Spleen (tissue), 11 donors: Measurements from ENCODE around the gene TRIM40. TPM values are rescaled to one million over a fixed set of nuclear protein-coding genes. Genes with fewer than 3 reads are reported as not detected.
A peak's percentile ranks its signal among the peaks of the same experiment; 100 is the strongest.

Experiments used
- DNase-seq: peaks from one replicate; pipeline ENCODE4 v3.0.0-alpha.2; 2020
- H3K27ac ChIP-seq, 8 donors: fragments of 200-600 bp; sonication (generic) in 7 of 8; 1 replicate in 4 of 8; 2 replicates in 4 of 8; pipeline versions ENCODE4 v1.5.0 to v1.8.0; 2016 to 2021; ENCODE audit warnings: inconsistent platforms in 4 of 8, mild to moderate bottlenecking in 4 of 8, moderate library complexity in 1 of 8
- H3K27me3 ChIP-seq, 7 donors: fragments of 200-600 bp; sonication (generic) in 6 of 7; replicated peaks in 1 of 7; 1 replicate in 4 of 7; 2 replicates in 3 of 7; pipeline versions ENCODE4 v1.5.0 to v1.8.0; 2016 to 2021; ENCODE audit warnings: inconsistent platforms in 3 of 7, mild to moderate bottlenecking in 1 of 7
- H3K36me3 ChIP-seq, 6 donors: fragments of 200-600 bp; sonication (generic) in 5 of 6; 1 replicate in 4 of 6; 2 replicates in 2 of 6; pipeline versions ENCODE4 v1.5.0 to v1.8.0; 2016 to 2021; ENCODE audit warnings: inconsistent platforms in 2 of 6
- H3K4me1 ChIP-seq, 6 donors: fragments of 200-600 bp; sonication (generic) in 5 of 6; 1 replicate in 3 of 6; 2 replicates in 3 of 6; pipeline versions ENCODE4 v1.5.0 to v1.8.0; 2016 to 2021; ENCODE audit warnings: inconsistent platforms in 3 of 6
- H3K4me3 ChIP-seq, 8 donors: fragments of 200-600 bp; sonication (generic) in 7 of 8; 1 replicate in 4 of 8; 2 replicates in 4 of 8; pipeline versions ENCODE4 v1.5.0 to v1.8.0; 2016 to 2021; ENCODE audit warnings: inconsistent platforms in 4 of 8, mild to moderate bottlenecking in 4 of 8, moderate library complexity in 2 of 8
- H3K9me3 ChIP-seq, 8 donors: fragments of 200-600 bp; sonication (generic) in 7 of 8; 1 replicate in 4 of 8; 2 replicates in 4 of 8; pipeline versions ENCODE4 v1.5.0 to v1.8.0; 2016 to 2021; ENCODE audit warnings: inconsistent platforms in 4 of 8
- POLR2A ChIP-seq, 3 donors: fragments of 450-650 bp; IDR thresholded peaks; one replicate each; pipeline ENCODE4 v1.5.1; 2017; ENCODE audit warnings: antibody characterized with exemption in 3 of 3, mild to moderate bottlenecking in 1 of 3
- POLR2AphosphoS5 ChIP-seq, 3 donors: sonication (generic); formaldehyde crosslinking; IDR thresholded peaks; one replicate each; pipeline ENCODE4 v1.5.1; 2017; ENCODE audit warnings: antibody characterized with exemption in 3 of 3
- WGBS, 5 donors: extraction: QIAGEN DNeasy Blood & Tissue Kit in 3 of 5; methylation state at CpG; one replicate each; pipeline versions ENCODE4 v1.1.5 to v1.1.7; 2013 to 2018; 5-methylcytosine and 5-hydroxymethylcytosine counted together
- intact Hi-C: fragments of 100-400 bp; cut with DNase I; formaldehyde crosslinking; loops from one replicate; pipeline ENCODE4 v1.15.0; 2023; ENCODE audit warnings: low total_unique reads
- polyA plus RNA-seq, 3 donors: library from polyadenylated mRNA; stranded (reverse); fragments of 200-250 nt; gene quantifications; one replicate each; pipeline ENCODE4 v1.2.1, GENCODE V29; 2013
- small RNA-seq, 4 donors: library from RNA; depleted of rRNA; stranded (forward); fragments of <200 nt; gene quantifications; one replicate each; pipeline ENCODE3, GENCODE V24; 2016
- total RNA-seq, 7 donors: library from RNA; depleted of rRNA in 3 of 7; stranded (reverse); fragments of >200 nt in 3 of 7; fragmentation: NEBNext Ultra II Directional in 4 of 7; extraction: Animal tissue kit (Norgen Biotek cat#: 25700) in 4 of 7; gene quantifications; one replicate each; pipeline versions ENCODE4 v1.1.0 to v1.2.1, GENCODE V29; 2016 to 2021
- TF ChIP-seq, protein P1 (sequence below), 11 experiments: fragments of 200-600 bp in 7 of 11; fragments of 450-650 bp in 4 of 11; sonication (generic) in 4 of 11; IDR thresholded peaks in 8 of 11; conservative IDR thresholded peaks in 3 of 11; 1 replicate in 7 of 11; 2 replicates in 4 of 11; pipeline versions ENCODE4 v1.4.0 to v1.8.0; 2016 to 2021; ENCODE audit warnings: antibody characterized with exemption in 11 of 11, inconsistent platforms in 4 of 11, mild to moderate bottlenecking in 1 of 11
- donor health status: healthy with polysubstance abuse.
- donor health status: DM: no; HTN: no; CAD: no; lungs with moderate emphysema.
- donor health status: DM: no; HTN: no; CAD: no.
- donor health status: Bipolar disorder and iron deficiency.
- donor health status: healthy.
- donor health status: DM: no; HTN: no; CAD: no.
- donor health status: DM: yes; HTN: yes; CAD: no.

Gene TRIM40
- total and polyA plus RNA-seq, 10 donors: 0.20 to 1.0 (median 0.29) TPM; not detected in 7

DNA sequence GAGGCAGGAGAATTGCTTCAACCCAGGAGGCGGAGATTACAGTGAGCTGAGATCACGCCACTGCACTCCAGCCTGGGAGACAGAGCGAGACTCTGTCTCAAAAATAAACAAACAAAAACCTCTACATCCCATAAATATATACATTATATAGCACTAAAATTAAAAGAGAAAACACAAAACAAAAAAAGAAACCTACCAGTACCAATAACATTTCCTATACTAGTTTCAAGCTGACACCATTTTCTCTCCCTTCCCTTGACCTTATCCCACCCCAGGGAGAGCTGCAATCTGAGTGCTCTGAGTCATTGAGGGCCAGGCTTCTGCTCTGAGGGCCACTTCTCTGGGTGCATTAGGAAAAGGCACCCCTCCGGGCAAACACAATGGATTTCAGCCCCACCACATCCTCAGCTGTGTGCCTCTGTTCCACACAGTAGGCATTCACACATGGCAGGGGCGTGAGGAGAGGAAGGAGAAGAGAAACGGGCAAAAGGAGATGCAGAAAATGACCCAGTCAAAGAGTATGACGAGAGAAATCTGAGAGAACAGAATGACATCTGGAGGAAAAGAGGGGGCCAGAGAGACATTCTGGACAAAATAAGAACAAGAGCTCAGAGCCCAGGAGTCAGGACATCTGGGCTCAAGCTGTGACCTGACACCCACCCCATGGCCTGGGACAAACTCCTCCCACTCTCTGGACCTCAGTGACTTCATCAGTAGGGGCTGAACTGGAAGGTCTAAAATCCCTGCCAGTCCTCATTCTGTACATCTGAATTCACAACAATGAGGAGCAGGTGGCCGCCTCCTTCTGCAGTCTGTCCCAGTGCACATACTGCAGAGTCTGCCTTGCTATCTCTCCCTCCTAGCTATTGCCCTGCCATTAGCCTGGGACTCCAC is 59.1 kb downstream of the TRIM40 start:
- no peak for DNase-seq
- TF ChIP-seq POLR2AphosphoS5 (IDR thresholded peaks at IDR 0.05): no peak
- TF ChIP-seq, protein P1, sequence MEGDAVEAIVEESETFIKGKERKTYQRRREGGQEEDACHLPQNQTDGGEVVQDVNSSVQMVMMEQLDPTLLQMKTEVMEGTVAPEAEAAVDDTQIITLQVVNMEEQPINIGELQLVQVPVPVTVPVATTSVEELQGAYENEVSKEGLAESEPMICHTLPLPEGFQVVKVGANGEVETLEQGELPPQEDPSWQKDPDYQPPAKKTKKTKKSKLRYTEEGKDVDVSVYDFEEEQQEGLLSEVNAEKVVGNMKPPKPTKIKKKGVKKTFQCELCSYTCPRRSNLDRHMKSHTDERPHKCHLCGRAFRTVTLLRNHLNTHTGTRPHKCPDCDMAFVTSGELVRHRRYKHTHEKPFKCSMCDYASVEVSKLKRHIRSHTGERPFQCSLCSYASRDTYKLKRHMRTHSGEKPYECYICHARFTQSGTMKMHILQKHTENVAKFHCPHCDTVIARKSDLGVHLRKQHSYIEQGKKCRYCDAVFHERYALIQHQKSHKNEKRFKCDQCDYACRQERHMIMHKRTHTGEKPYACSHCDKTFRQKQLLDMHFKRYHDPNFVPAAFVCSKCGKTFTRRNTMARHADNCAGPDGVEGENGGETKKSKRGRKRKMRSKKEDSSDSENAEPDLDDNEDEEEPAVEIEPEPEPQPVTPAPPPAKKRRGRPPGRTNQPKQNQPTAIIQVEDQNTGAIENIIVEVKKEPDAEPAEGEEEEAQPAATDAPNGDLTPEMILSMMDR (IDR thresholded peaks at IDR 0.05 in 8 of 11, conservative IDR thresholded peaks at IDR 0.05 in 3 of 11): no peak
- no peak for TF ChIP-seq POLR2A (IDR thresholded peaks at IDR 0.05)
- 88 to 95% (median 93%) methylated on average over 8 of the region's 8 CpGs for WGBS, 5 donors
- H3K4me1 ChIP-seq: peaks cover 0 to 26% (median 2%) of the 10 kb centered on the region in 6 donors
- peaks cover 7 to 98% (median 82%) of the 10 kb centered on the region in 6 donors for H3K36me3 ChIP-seq
- intact Hi-C loops: no loop called here
- H3K27ac ChIP-seq: no peak overlapping the region
- H3K4me3 ChIP-seq: no peak overlapping the region
- no peaks in the 10 kb centered on the region for H3K9me3 ChIP-seq
- no peaks in the 10 kb centered on the region for H3K27me3 ChIP-seq

DNA sequence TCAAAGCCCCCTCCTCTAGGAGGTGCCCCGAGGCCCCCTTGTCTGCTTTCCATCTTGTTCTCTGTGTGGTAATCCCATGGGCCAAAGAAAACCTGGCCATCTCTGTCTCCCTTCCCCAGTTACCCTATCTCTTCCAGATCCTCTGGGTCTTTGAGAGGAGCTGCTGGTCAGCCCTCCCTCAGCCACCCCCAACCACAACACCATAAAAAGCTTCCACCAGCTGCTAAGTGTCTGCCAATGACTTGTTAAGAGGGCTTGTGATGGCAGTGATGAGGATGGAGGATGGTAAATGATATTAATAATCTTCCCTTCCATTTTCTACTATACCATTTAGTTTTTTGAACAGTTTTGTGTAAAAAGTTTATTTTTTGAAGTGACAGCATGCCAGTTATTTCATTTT is 60.0 kb downstream of the TRIM40 start:
- H3K9me3 ChIP-seq: no peaks in the 10 kb centered on the region
- H3K27ac ChIP-seq: no peak overlapping the region
- H3K4me1 ChIP-seq: peaks cover 0 to 35% (median 12%) of the 10 kb centered on the region in 6 donors
- WGBS, 5 donors: 86 to 100% (median 95%) methylated on average over 1 of the region's 1 CpG
- no peaks in the 10 kb centered on the region for H3K27me3 ChIP-seq
- DNase-seq: no peak
- intact Hi-C loops: no loop called here
- no peak for TF ChIP-seq POLR2AphosphoS5 (IDR thresholded peaks at IDR 0.05)
- TF ChIP-seq, protein P1 (IDR thresholded peaks at IDR 0.05 in 8 of 11, conservative IDR thresholded peaks at IDR 0.05 in 3 of 11): no peak
- no peak for TF ChIP-seq POLR2A (IDR thresholded peaks at IDR 0.05)
- H3K4me3 ChIP-seq: no peak overlapping the region
- H3K36me3 ChIP-seq: peaks cover 7 to 98% (median 81%) of the 10 kb centered on the region in 6 donors

DNA sequence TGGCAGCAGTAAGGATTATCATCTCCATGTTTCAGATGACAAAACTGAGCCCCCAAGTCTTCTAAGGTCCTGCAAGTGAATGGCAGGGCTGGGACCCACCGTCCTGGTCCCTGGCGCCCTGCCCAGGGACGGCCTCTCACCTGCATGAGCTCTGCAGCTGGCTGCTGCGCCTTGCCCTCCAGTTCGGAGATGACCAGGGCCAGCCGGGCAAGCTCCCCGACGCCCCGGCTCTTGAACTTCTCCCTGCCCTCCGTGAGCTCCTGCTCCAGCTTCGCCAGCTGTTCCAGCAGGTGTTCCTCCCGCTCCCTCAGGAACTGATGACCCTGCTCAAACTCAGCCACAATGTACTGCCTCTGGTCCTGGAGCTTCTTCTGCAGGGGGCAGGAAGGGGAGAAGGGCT is 60.4 kb downstream of the TRIM40 start:
- peaks cover 7 to 95% (median 77%) of the 10 kb centered on the region in 6 donors for H3K36me3 ChIP-seq
- no peaks in the 10 kb centered on the region for H3K27me3 ChIP-seq
- 96 to 98% (median 98%) methylated on average over 12 of the region's 12 CpGs for WGBS, 5 donors
- intact Hi-C loops: no loop called here
- H3K27ac ChIP-seq: no peak overlapping the region
- H3K4me1 ChIP-seq: peaks cover 3 to 39% (median 16%) of the 10 kb centered on the region in 6 donors
- no peak overlapping the region for H3K4me3 ChIP-seq
- DNase-seq: no peak
- TF ChIP-seq POLR2AphosphoS5 (IDR thresholded peaks at IDR 0.05) (peak in 2 of 3 donors; percentile 14 to 50), POLR2A (IDR thresholded peaks at IDR 0.05) (no peak)
- no peaks in the 10 kb centered on the region for H3K9me3 ChIP-seq

Small RNAs within 50 kb of the gene (small RNA-seq; reads per million reads assigned to genes)
- gene RF00554: 0 reads per million in 4 donors

Other genes with a start within 250 kb of the TRIM40 start
- gene HLA-A, start 193.6 kb upstream of the TRIM40 start, total RNA-seq: 1,000 to 10,000 TPM; 1,154 to 1,886 (median 1,537) TPM
- gene HLA-A, start 193.6 kb upstream of the TRIM40 start, polyA plus RNA-seq: 1,000 to 10,000 TPM; 1,280 to 1,749 (median 1,625) TPM
- gene POLR1H, start 74.9 kb upstream of the TRIM40 start, total RNA-seq: 10 to 100 TPM; 21.0 to 36.9 (median 22.8) TPM
- gene POLR1H, start 74.9 kb upstream of the TRIM40 start, polyA plus RNA-seq: 10 to 100 TPM; 62.6 to 78.6 (median 72.9) TPM
- gene PPP1R11, start 68.9 kb upstream of the TRIM40 start, total RNA-seq: 10 to 100 TPM; 39.3 to 50.7 (median 42.1) TPM
- 10 to 100 TPM; 31.1 to 45.5 (median 40.0) TPM for gene PPP1R11, start 68.9 kb upstream of the TRIM40 start, polyA plus RNA-seq
- not detected for gene RNF39, start 60.4 kb upstream of the TRIM40 start, total RNA-seq
- not detected for gene RNF39, start 60.4 kb upstream of the TRIM40 start, polyA plus RNA-seq
- gene TRIM31, start 23.1 kb upstream of the TRIM40 start, total RNA-seq: not detected
- gene TRIM31, start 23.1 kb upstream of the TRIM40 start, polyA plus RNA-seq: under 1 TPM in 2 of 3 donors, not detected in 1; 0.09 to 0.14 TPM
- gene TRIM10, start 25.1 kb downstream of the TRIM40 start, total RNA-seq: 1 to 10 TPM in 4 of 7 donors, under 1 TPM in 3; 0.15 to 4.9 (median 1.2) TPM
- under 1 TPM in 1 of 3 donors, not detected in 2; 0.06 TPM for gene TRIM10, start 25.1 kb downstream of the TRIM40 start, polyA plus RNA-seq
- gene TRIM15, start 27.4 kb downstream of the TRIM40 start, total RNA-seq: under 1 TPM in 1 of 7 donors, not detected in 6; 0.29 TPM
- gene TRIM15, start 27.4 kb downstream of the TRIM40 start, polyA plus RNA-seq: under 1 TPM in 1 of 3 donors, not detected in 2; 0.13 TPM
- 10 to 100 TPM; 44.6 to 64.3 (median 50.2) TPM for gene TRIM26, start 77.3 kb downstream of the TRIM40 start, total RNA-seq
- 10 to 100 TPM; 22.6 to 48.0 (median 25.4) TPM for gene TRIM26, start 77.3 kb downstream of the TRIM40 start, polyA plus RNA-seq
- 10 to 100 TPM; 15.7 to 24.5 (median 18.7) TPM for gene TRIM39, start 190.8 kb downstream of the TRIM40 start, total RNA-seq
- gene TRIM39, start 190.8 kb downstream of the TRIM40 start, polyA plus RNA-seq: 10 to 100 TPM in 2 of 3 donors, 1 to 10 TPM in 1; 6.9 to 12.1 (median 11.7) TPM
- 10 to 100 TPM; 24.3 to 59.9 (median 32.0) TPM for gene RPP21, start 209.0 kb downstream of the TRIM40 start, total RNA-seq
- 10 to 100 TPM; 77.9 to 87.8 (median 84.6) TPM for gene RPP21, start 209.0 kb downstream of the TRIM40 start, polyA plus RNA-seq